Raji (cell line): ENCODE results near the gene VARS2.

ENCODE experiments used
- POLR2A ChIP-seq: IDR thresholded peaks from 2 replicates; pipeline ENCODE4 v1.6.1; 2011; ENCODE audit warnings: low read depth, low read length, control low read depth; ENCODE audit not compliant: insufficient read depth

VARS2 gene

DNA sequence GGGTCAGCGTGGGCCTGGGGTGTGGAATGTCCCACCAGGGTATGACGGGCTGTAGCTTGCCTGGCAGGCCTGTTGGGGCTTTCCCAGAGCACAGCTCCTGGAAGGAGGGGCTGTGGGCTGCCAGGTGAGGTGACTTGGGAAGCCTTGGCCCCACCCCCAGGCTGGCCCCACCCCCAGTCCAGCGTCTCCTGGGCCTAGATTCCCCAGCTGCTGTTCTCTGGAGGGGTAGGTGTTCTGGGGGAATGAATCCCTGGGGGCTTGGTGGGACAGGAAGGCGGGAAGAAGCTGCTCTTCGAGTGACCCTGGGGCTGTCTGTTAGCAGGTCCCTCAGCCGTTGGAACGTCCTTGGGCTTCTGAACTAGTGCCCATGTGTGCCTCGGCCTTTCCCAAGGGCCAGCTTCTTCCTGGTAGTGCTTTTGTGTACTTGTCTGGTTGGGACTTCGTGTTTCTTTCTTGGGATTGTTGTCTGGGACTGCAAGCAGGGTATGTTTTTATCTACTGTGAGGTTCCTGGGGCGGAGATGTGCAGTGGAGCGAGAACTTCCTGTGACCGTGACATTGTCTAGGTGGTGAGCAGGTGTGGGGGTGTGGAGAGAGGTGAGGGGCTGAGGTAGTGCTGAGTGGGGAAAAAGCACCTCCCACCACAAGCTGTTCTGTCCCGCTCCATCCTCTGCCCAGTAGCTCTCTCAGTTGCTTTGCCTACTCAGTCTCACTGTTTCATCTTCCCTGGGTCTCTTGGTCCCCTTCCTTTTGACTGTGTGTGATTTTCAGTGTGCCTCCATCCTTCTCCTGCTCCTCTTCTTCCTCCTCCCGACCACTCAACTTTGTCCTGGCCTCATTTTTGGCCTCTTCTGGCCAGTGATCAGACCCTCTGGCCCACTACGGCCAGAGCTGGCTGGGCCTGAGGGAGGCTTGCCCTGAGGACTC, 31.0 kb upstream of the VARS2 start:
- TF ChIP-seq POLR2A = peak; percentile 85

DNA sequence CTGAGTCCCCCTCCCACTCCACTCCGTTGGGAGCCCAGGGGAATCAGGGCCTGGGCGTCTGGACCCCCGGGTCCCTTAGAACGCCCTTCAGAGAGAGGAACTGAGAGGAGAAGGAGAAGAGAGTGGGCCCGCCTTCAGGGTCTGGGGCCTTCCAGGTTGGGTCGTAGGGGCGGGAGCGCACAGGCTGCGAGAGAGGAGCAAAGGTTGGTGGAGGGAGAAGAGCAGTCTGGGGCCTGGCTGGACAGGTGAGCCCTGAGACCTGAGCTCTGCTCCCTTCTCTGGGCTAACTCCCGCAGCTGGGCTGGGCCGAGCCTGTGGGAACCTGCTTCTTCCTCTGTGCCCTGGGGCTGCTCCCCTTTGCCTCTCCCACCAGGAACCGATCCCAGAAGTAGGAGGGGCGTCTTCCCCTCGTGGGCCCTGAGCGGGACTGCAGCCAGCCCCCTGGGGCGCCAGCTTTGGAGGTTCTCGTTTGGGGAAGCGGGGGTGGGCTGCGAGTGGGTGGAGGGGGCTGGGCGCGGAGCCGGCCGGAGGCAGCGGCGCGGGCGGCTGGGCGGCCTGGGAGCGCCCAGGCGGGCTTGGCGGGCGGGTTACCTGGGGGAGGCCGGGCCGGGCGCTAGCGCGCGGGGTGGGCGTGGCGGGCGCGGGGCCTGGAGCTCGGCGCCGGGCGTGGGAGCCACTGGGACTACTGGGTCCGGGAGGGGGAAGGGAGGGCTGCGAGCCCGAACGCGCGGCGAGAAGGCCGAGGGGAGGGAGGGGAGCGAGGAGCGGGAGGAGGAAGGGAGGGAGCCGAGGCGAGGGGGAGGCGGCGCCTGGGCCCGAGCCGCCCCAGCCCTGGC, 30.1 kb upstream of the VARS2 start, which contains the start of gene DDR1:
Gene DDR1 (plus strand): TSS at position 835 of the 836 bp plus-strand sequence. CDS start 4,211 bp downstream, outside the sequence.
- no peak for TF ChIP-seq POLR2A

- TF ChIP-seq POLR2A = peak; percentile 52
Observed at GRCh38 chr6:30884521-30885480, 29.2 kb upstream of the VARS2 start.

DNA sequence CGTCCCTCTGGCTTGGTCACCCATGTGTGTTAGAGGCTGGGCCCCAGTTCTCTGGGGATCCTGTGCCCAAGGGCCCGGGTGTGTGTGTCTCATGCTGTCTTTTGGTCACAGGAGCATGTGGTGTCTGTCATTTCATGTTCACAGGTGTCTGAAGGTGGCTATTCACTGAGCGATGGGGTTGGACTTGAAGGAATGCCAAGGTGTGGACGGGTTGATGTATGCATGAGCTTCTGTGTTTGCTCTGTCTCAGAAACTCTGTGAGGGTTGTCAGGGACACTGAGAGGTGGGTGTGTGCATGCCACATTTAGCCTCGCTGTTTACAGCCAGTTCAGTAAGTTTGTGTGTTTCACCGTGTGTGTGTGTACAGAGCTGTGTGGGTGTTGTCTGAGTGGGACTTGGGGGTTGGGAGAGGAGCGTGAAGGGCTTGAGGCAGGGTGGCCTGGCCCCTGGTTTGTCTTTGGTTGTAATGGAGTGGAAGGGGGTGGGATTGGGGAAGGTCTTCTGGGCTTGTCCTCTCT, 28.5 kb upstream of the VARS2 start:
- no peak for TF ChIP-seq POLR2A

GRCh38 chr6:30885999-30886896, 27.8 kb upstream of the VARS2 start:
- TF ChIP-seq POLR2A = no peak

DNA sequence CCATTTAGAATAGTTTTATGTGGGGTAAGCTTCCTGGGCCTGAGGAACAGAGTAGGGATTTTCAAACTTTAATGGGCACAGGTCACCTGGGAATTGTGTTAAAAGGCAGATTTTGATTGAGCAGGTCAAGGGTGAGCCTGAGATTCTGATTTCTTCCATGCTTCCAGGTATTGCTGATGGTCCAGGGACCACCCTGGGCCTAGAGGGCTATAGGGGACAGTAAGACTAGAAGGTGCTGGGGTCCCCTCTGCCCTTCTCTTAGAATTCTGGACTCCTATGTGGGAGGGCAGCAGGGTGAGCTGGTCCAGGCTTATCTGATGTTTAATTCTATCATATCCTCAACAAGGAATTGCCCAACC, 27.2 kb upstream of the VARS2 start:
- TF ChIP-seq POLR2A = no peak

DNA sequence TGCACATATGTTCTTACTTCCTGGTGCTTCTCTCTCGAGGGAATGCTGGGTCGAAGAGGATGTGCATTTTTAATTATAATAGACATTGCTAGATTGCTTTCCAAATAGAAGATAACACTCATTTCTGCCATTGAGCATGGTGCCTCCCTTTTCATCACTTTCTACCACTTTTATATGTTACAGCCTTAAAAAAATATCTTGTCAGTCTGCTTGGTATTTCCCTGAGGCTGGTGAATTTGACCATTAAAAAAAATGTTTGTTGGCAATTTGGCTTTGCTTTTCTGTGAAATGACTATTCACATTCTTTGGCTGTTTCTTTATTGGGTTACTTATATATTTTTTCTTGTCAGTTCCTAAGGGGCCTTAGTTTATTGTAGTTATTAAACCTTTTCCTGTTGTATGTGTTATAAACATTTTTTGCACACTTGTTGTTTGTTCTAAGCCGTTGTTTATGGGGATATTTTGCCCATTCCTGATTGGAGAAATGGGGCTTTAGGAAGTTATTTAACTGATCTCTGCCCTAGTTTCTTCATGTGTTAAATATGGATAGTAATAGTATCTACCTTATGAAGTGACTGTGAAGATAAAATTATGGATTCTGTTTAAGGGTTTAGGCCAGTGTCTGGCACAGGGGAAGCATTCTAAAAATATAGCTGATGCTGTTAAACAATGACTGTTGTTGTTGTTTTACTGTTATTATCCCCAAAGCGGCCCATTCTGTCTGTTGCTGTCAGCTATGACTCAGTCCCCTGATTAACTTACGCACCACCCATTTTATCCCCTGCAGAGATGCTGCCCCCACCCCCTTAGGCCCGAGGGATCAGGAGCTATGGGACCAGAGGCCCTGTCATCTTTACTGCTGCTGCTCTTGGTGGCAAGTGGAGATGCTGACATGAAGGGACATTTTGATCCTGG, 25.9 kb upstream of the VARS2 start:
- no peak for TF ChIP-seq POLR2A

DNA sequence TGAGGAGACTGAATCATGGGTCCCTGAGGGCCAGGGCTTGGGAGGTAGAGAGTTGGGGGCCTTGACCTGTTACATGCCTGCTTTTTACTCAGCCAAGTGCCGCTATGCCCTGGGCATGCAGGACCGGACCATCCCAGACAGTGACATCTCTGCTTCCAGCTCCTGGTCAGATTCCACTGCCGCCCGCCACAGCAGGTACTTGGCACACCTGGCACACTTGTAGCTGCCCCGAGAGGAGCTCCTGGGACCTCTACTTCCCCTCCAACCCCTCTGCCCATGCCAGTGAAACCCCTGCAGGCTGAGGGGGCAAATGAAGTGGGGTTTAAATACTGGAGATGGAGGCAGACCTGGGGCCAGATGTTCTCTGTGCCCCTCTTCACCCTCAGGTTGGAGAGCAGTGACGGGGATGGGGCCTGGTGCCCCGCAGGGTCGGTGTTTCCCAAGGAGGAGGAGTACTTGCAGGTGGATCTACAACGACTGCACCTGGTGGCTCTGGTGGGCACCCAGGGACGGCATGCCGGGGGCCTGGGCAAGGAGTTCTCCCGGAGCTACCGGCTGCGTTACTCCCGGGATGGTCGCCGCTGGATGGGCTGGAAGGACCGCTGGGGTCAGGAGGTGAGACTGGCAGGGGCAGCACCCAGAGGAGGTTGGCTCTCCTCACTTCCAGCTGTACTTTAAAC, 25.1 kb upstream of the VARS2 start:
- TF ChIP-seq POLR2A = no peak

- no peak for TF ChIP-seq POLR2A
Observed at GRCh38 chr6:30889496-30889885, 24.5 kb upstream of the VARS2 start.

GRCh38 chr6:30889921-30890645, 24.0 kb upstream of the VARS2 start:
- TF ChIP-seq POLR2A = no peak
